ENCODE measurements around the gene HMGCS1. TPM values are rescaled to one million over a fixed set of nuclear protein-coding genes. Genes with fewer than 3 reads are reported as not detected.
"Not testable (repeated sequence)": the region's sequence is repeated elsewhere in the genome, so short reads cannot be mapped to it uniquely, and the experiment has no call there.

The HMGCS1 gene
- total RNA-seq, 1 experiment from 2014 or later = 14.2 TPM

DNA sequence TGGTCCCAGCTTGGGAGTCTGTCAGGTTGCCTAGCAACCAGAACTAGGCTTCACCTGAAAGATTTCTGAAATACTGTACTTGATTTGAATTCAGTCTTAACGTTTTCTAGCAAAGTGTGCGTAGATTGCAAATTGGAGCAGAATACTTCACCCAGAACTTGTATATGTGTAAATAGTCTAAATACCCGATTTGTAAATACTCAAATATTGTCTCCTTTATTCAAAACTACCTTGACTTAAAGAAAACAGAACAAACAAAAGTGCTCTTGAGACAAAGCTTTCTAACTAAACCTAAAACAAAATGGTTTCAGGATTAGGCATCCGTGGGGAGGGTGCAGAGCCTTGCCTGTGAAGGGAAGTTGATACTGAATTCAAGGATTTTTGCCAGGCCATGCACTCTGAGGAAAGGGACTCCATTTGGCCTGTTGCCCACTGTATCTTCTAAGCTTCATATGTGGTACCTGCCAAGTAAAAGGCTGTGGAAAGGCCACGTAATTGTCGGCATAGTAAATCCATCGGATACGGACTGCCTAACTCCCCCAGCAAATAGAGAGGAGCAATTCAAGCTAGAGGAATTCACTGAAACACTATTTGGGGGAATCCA is 744 bp upstream of the HMGCS1 start:
- DNase-seq (ENCODE audit: extremely low read depth, low read depth) = no peak

DNA sequence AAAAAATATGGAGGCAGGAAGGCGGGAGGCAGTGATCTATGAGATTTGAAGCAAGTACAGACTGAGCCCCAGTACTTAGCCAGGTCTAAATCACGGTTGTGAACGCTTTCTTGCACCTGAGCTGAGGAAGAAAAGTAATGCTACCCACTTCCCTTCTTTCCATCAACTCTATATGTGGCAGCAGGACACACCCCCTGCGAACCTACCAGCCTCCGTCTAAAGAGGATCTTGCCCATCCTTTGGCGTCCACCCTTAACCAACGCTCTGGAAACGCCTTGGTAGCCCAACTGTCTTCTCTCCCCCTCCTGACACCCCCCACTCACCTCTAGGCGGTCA is 545 bp downstream of the HMGCS1 start:
- DNase-seq (ENCODE audit: extremely low read depth, low read depth) = no peak

DNA sequence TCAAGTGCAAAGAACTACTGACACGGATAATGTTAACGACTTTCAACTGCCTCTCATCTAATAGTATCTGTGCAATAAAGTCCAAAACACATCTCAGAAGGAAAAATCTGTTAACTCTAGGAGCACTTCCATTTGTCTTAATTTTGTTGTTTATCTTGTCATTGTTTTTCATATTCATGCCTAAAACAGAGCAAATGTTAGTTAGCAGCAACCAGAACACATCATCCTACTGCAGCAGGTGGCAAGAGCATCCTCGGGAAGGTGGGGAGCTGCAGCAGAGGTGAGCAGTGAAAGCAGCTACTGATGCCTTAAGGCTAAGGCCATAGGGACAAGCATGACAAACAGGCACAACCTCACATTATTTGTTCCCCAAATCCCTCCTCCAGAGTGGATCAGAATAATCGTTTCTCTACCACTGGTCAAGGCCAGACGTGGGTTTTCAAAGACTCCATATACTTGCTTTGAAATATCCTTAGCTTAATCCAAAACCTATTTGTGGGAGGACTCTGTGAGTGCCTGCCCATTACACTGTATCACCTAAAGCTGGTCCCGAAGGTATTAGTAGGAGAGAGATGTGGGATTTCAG is 1.0 kb downstream of the HMGCS1 start:
- no peak for DNase-seq (ENCODE audit: extremely low read depth, low read depth)

DNA sequence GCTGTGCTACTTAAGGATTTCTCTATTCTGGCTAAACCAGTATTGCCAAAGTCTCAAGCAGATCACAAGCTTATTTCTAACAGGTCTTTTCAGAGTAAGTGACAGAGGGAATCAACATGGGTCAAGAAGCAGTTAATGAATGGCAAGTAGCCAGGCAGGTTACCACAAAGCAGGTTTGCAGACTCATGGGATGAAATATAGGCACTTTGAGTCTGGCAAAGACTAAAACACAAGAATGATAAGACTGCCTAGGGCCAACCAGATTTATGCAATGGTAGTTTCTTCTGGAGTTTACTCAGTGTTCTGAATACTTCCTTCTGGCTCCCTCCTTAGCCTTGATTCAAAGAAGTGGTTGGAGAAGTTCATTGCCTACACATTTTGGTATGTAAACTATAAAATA is 3.6 kb downstream of the HMGCS1 start:
- no peak for DNase-seq (ENCODE audit: extremely low read depth, low read depth)

DNA sequence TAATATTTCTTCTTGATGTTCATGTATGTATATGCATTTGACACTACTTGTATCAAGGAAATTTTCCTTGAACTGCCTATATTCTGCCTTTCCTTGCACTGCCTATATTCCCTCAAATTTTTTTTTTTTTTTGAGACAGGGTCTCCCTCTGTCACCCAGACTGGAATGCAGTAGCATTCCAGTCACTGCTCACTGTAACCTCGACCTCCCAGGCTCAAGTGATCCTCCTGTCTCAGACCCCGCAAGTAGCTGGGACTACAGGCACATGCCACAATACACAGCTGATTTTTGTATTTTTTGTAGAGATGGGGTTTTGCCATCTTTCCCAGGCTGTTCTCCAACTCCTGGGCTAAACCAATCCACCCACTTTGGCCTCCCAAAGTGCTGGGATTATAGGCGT is 4.1 kb downstream of the HMGCS1 start:
- no peak for DNase-seq (ENCODE audit: extremely low read depth, low read depth)

DNA sequence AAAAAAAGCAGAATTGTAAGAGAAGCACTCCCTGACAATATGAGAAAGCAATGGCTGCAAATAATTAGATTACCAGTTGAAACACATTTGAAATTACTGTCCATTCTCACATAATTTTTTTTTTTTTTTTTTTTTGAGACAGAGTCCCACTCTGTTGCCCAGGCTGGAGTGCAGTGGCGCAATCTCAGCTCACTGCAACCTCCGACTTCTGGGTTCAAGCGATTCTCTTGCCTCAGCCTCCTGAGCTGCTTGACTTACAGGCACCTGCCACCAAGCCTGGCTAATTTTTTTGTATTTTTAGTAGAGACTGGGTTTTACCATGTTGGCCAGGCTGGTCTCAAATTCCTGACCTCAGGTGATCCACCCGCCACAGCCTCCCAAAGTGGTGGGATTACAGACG is 6.3 kb downstream of the HMGCS1 start:
- DNase-seq (ENCODE audit: extremely low read depth, low read depth) = not testable (repeated sequence)

DNA sequence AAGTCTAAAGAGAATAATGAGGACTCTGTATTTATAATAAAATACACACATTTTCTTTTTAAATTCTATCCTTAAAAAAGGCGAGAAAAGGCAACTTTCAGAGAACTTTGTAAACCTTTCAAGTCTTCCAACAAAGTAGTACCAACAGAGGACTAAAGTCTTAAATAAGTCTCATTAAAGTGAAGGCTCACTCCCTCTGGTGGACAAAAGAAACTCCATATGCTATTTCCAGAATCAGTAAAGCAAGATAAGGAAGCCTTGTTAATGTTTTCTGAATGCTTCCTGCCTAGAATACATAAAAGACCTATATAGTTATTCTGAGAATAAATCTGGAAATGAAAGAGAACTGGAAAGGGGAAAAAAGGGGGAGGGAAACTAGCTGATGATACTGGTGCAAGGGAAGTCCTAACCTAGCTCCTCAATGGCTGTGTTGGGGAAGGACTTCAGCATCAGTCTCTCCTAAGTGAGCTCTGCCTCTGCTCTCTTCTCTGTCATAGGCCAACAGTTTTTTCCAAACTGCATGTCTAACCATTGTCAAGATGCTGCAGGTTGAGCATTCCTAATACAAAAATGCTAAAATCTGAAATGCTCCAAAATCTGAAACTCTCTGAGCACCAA is 7.2 kb downstream of the HMGCS1 start:
- peak; percentile 56 for DNase-seq (ENCODE audit: extremely low read depth, low read depth)

DNA sequence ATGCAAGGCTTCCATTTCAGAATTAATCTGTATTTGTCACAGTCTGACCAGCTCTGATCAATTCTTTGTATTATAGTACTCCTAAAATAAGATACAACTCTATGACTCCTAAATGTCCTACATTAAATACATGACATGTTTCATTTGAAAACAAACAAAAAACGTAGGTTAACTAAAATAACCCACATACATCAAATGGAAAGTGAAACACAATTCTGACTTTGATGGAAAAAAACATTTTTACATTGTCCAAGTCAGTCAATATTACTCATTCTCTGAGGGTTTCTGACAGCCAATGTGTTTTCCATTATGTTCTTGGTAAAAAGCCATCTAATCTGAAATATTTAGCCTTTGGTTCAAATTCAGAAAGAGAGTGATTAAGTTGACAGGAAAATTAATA is 8.7 kb downstream of the HMGCS1 start:
- no peak for DNase-seq (ENCODE audit: extremely low read depth, low read depth)

DNA sequence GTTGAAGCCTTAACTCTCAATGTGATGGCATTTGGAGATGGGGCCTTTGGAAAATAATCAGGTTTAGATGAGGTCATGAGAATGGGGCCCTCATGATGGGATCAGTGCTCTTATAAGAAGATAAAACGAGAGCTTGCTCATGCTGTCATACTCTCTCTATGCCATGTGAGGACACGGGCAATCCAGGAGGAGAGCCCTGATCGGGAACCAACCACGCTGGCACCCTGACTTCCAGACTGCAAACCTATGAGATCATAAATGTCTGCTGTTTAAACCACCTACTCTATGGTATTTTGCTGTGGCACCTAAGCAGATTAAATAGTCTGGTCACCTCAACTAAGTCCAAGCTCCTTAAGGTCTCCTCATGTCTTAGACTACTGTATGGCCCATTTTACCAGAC is 10.0 kb downstream of the HMGCS1 start:
- DNase-seq (ENCODE audit: extremely low read depth, low read depth) = no peak

DNA sequence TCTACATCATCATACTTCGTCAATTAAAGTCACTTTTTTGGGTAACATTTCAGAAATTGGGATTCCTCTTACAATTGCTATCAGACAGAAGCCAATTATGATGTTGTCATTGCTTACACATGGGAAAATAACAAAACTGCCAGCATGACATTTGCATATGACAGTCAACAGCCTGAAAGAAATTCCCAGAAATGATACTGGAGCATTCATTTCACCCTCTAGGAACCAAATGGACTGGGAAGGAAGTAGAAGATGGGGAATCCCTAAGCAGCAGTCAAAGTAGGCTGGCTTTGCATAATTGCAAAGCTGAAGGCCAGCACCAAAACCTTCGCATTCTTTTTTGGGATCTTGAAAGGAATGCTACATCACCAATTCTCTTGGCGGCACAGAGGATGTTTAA is 10.7 kb downstream of the HMGCS1 start:
- no peak for DNase-seq (ENCODE audit: extremely low read depth, low read depth)

DNA sequence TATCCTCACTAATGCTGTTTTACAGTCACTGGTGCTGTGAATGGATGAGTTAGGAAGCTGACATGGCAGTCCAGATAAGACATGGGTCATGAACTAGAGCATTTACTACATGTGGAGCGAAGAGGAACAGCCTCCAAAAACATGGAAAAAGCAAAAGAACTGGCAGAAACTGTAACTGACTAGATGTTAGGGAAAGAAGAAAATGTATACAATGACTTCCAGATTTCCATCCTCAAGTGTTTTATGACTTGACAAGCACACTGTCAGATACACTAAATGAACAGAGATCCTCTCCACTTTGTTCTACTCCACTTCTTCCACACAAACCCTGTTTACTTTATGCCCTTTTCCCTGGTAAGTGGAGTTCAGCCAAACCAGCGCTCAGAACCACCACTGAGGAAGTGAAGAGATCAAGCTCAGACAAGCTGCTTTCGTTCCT is 11.5 kb downstream of the HMGCS1 start:
- no peak for DNase-seq (ENCODE audit: extremely low read depth, low read depth)

DNA sequence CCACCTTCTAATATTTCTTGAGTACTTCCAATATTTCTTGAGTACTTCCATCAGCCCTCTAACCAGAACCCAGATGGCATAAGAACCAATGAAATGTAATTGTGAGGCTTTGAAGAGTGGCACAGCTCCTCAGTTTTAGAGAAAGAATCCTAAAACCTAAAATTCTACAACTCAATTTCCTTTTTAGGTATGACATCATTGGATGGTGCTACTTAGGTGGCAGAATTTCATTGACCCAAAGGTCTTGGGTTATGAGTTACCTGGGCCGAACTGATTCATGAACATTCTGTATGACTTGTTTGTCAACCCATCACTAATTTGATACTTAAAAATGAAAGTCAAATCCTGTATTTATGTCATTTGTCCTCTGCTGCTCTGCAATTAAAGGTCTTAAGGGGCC is 13.1 kb downstream of the HMGCS1 start:
- no peak for DNase-seq (ENCODE audit: extremely low read depth, low read depth)

DNA sequence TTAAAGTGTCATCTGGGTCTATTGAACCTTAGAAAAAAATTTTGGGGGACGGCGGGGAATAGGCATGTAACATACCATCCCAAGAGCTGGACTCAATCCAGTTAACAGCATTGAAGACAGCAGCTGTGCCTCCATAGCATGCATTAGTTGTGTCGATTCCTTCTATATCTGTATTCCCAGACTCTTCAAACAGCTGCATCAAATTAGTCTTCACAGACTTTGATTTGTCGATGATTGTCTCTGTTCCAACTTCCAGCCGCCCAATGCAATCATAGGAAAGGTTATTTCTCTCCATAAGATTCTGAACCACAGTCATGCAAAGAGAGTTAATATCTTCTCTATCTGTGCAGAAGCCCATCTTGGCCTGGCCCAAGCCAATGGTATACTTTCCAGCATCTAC is 14.8 kb downstream of the HMGCS1 start:
- no peak for DNase-seq (ENCODE audit: extremely low read depth, low read depth)

DNA sequence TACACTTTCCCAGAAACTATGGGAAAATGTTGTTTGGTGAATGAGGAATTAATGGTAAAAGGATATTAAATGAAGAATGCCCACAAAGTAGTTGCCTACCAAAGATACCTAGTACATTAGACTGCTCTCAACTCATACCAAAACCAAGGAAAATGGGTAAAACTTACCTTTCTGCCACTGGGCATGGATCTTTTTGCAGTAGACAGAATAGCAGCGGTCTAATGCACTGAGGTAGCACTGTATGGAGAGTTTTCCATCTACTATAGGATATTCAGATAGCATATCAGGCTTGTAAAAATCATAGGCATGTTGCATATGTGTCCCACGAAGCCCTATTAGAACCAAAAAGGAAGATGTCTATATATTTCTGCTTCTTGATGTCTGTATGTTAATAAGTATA is 16.4 kb downstream of the HMGCS1 start:
- no peak for DNase-seq (ENCODE audit: extremely low read depth, low read depth)

DNA sequence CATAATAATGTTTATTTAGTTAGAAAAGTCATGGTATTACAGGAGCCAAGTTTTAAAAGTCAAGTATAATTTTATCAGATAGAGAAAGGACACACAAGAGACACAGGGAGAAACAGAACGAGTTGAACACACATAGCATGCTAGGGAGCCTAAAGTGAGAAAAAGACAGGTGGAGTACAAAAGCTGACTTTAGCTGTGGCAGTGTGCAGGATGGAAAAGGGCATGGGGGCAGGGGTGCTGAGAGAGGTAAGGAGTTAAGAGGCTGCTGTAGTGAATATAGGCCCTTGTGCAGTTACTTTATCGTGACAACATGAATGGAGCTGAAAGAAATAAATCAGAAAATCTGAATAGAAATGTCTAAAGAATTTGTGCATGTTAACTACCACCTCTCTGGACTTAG is 18.0 kb downstream of the HMGCS1 start:
- no peak for DNase-seq (ENCODE audit: extremely low read depth, low read depth)

DNA sequence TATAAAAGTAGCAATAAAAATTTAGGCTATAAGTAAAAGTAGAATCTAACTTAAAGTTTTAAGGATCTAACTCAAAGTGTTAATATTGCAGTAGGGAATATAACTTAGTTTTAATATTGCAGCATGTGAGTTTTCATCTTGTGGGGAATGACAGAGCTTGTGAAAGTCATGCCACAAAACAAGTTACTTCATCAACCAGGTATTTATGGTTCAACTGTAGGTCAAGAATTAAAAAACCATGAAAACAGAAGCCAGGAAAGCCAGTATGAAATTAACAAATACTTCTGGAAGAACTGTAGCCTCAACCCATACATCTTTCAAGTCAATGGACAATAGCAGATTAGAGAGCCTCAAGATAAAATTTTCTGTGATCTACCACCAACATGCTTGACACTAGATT is 19.0 kb downstream of the HMGCS1 start:
- no peak for DNase-seq (ENCODE audit: extremely low read depth, low read depth)

DNA sequence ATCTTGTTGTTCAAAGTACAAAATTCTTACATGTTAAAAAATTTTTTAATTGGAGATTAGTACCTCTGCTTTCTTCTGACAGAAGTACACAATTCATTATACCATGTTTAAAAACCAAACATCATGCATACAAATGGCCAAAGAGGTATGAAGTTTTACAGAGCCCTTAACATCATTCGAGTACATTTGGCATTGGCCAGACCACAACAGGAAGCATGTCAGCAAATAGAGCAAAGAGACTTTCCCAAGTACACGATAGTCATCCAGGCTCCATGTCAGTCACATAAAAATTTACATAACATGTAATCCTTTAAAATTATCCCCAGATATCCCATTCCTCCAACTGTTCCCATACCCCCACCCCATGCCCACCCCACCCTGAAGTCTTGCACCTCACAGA is 22.5 kb downstream of the HMGCS1 start:
- DNase-seq (ENCODE audit: extremely low read depth, low read depth) = no peak

DNA sequence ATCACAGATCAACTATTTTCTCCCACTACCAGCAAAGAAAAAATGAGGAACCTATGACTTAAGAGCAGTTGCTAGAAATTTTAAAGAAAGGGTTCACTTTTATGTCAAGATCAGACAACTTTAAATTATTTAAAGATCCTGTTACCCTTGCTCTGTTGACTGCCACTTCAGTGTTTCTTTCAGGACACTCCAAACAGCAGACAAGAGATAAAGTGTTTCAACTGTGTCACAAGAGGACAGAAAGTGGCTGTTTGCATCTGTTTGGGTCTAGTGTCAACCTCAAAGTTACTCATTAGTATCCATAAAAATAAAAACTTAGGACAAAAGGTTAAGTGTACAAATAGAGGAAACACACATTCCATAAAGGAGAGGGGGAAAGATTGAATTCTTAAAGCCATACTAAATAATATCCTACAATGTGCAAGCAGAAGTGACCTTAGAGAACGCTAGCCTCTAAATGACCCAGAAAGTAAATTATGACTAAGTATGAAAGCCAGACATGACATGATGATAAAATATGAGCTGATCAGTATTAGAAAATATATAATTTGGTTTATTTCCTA is 24.9 kb downstream of the HMGCS1 start:
- no peak for DNase-seq (ENCODE audit: extremely low read depth, low read depth)

DNA sequence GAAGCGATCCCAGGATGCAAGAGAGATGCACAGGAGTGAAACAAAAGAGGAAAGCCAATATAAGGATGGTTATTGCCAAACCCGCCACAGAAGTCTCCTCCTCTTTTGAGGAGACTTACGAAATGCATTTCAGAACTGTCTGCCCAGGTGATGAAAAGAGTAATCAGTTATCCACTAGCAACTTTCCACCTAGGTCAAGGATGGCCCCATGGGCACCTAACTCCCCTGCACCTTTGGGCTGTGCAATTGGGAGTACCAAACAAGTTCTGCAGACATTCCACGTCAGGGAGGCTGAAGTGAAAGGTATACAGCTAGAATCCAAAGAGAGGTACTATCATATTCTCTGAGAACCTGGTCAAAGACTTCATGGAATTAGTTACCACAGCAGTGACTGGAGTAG is 25.7 kb downstream of the HMGCS1 start:
- no peak for DNase-seq (ENCODE audit: extremely low read depth, low read depth)

DNA sequence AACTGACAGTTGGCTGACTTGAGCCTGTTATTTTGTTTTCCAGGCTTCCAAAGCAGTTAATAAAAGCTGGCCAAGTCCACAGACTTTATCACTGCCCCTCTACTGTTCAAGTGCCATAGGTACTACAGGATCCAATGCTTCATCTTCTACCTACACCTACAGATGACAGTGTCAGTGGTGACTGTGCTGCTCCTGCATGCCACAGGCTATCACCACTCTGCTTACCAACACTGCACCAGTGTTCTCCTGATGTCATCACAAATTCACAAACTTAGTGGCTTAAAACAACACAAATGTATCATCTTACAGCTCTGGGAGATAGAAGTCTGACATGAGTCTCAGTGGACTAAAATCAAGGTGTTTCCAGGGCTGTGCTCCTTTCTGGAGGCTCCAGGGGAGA is 26.6 kb downstream of the HMGCS1 start:
- no peak for DNase-seq (ENCODE audit: extremely low read depth, low read depth)

DNA sequence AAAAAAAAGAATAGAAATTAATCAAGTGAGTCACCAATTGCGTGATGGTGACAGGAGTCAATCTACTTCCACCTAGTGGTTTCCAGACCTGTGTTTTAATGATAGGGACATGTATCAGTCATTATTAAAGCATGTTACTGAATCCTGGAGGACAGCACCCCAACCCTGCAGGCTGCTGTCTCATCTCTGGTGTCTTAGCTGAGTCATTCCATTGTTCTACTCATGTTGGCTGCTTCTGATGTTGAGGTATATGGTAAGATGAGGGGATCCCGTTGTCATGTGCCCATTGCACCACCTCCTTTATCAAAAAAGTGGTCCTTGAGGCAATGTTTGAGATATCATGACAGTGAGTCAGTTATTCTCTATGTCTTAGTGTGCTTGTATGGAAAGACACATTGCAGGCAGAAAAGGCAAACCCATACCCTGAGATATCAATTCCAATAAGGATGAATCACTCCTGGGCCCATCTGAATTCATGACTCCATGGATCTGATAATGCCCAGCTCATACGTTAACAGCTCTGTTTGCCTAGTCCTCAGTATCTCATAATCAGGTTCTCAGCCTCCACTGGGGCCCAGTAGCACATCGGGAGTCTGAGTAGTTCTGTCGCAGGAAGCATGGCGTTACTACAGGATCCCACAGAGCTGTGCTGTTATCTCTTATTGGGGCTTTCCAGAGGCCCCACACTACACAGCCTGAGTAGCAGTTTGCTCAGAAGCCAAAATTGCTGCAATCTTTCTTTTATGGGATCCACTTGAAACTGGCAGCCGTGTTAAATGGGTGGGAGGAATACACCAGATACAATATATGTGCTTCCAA is 31.2 kb downstream of the HMGCS1 start:
- no peak for DNase-seq (ENCODE audit: extremely low read depth, low read depth)

Measured in NCI-H460 (cell line).